SK-N-SH (cell line): ENCODE data around the gene GALNT8. TPM values are rescaled to one million over a fixed set of nuclear protein-coding genes. Genes with fewer than 3 reads are reported as not detected.

Source experiments
- CTCF ChIA-PET: fragments of 300-600, 350-600 bp; formaldehyde crosslinking; extraction: SDS; loops from one replicate; lab custom pipeline; 2021; lab: Yijun Ruan, JAX
- POLR2A ChIA-PET: fragments of 350-600 bp; sonication (Branson Sonifier 250); formaldehyde crosslinking; extraction: SDS; loops from one replicate; lab custom pipeline; 2020; ENCODE audit warnings: antibody characterized with exemption, inconsistent platforms; lab: Yijun Ruan, JAX
- DNase-seq: peaks from one replicate; pipeline ENCODE4 v3.0.0; 2012
- H2AFZ ChIP-seq: fragments of 200-600 bp; sonication (generic); 2 replicates; pipeline ENCODE4 v1.8.1; 2016; ENCODE audit warnings: antibody characterized with exemption, mild to moderate bottlenecking, low read depth
- H3F3A ChIP-seq: fragments of 200-600 bp; sonication (generic); replicated peaks from 2 replicates; pipeline ENCODE3; 2016; ENCODE audit warnings: antibody characterized with exemption, mild to moderate bottlenecking; ENCODE audit not compliant: insufficient read depth
- H3K27ac ChIP-seq, 2 experiments: fragments of 200-500 bp in 1 of 2; fragments of 200-600 bp in 1 of 2; sonication (Bioruptor generic) in 1 of 2; sonication (generic), shearing (Covaris generic) in 1 of 2; 2 replicates each; pipeline versions ENCODE4 v1.5.1 to v1.6.1; 2014 to 2016; ENCODE audit warnings: low read depth in 2 of 2, inconsistent platforms in 1 of 2, low read length in 1 of 2, mild to moderate bottlenecking in 1 of 2, mixed read lengths in 1 of 2
- H3K27me3 ChIP-seq: fragments of 200-600 bp; sonication (generic), shearing (Covaris generic); 2 replicates; pipeline ENCODE4 v1.6.1; 2016; ENCODE audit warnings: mixed run types; ENCODE audit not compliant: insufficient read depth
- H3K36me3 ChIP-seq, 2 experiments: fragments of 200-500 bp in 1 of 2; fragments of 200-600 bp in 1 of 2; sonication (Bioruptor generic) in 1 of 2; sonication (generic) in 1 of 2; replicated peaks in 1 of 2; 2 replicates each; pipeline versions ENCODE3 to v1.5.1; 2014 to 2016; ENCODE audit warnings: low read length in 1 of 2, mild to moderate bottlenecking in 1 of 2; ENCODE audit not compliant: insufficient read depth in 2 of 2, control insufficient read depth in 1 of 2
- H3K4me1 ChIP-seq, 2 experiments: fragments of 200-500 bp in 1 of 2; fragments of 200-600 bp in 1 of 2; sonication (Bioruptor generic) in 1 of 2; sonication (generic), shearing (Covaris generic) in 1 of 2; 2 replicates each; pipeline versions ENCODE4 v1.5.1 to v1.6.1; 2014 to 2016; ENCODE audit warnings: low read depth in 1 of 2, low read length in 1 of 2, mixed run types in 1 of 2; ENCODE audit not compliant: insufficient read depth in 2 of 2, control insufficient read depth in 1 of 2
- H3K4me2 ChIP-seq: fragments of 200-600 bp; sonication (generic), shearing (Covaris generic); 2 replicates; pipeline ENCODE4 v1.6.1; 2017; ENCODE audit warnings: mixed run types
- H3K4me3 ChIP-seq, 2 experiments: fragments of 200-500 bp in 1 of 2; fragments of 200-600 bp in 1 of 2; sonication (Bioruptor generic) in 1 of 2; sonication (generic), shearing (Covaris generic) in 1 of 2; 2 replicates each; pipeline versions ENCODE4 v1.5.1 to v1.8.1; 2014 to 2016; ENCODE audit warnings: low read depth in 2 of 2, inconsistent platforms in 1 of 2, low read length in 1 of 2, mild to moderate bottlenecking in 1 of 2, mixed read lengths in 1 of 2, moderate library complexity in 1 of 2
- H3K79me2 ChIP-seq: fragments of 200-600 bp; sonication (generic); 2 replicates; pipeline ENCODE4 v1.8.1; 2017; ENCODE audit warnings: mild to moderate bottlenecking; ENCODE audit not compliant: insufficient read depth
- H3K9ac ChIP-seq: fragments of 200-600 bp; sonication (generic); 2 replicates; pipeline ENCODE4 v1.6.1; 2017; ENCODE audit warnings: mixed run types
- H3K9me2 ChIP-seq: fragments of 200-600 bp; sonication (generic); 2 replicates; pipeline ENCODE4 v1.6.1; 2017; ENCODE audit warnings: mixed run types
- H3K9me3 ChIP-seq: fragments of 200-600 bp; sonication (generic); 2 replicates; pipeline ENCODE4 v1.6.1; 2017; ENCODE audit warnings: mixed run types, mild to moderate bottlenecking, moderate library complexity
- H4K20me1 ChIP-seq: fragments of 200-600 bp; sonication (generic); 2 replicates; pipeline ENCODE4 v1.6.1; 2017; ENCODE audit warnings: mild to moderate bottlenecking, mixed run types; ENCODE audit not compliant: insufficient read depth
- ELF1 ChIP-seq: IDR thresholded peaks from 2 replicates; pipeline ENCODE4 v1.4.0; 2012
- EP300 ChIP-seq, 2 experiments: IDR thresholded peaks; 2 replicates each; pipeline versions ENCODE4 v1.4.0 to v1.6.1; 2012; ENCODE audit warnings: borderline replicate concordance in 1 of 2, low read depth in 1 of 2, low read length in 1 of 2
- FOXJ3 ChIP-seq: sonication (generic); formaldehyde crosslinking; IDR thresholded peaks from 2 replicates; pipeline ENCODE4 v1.5.1; 2020; ENCODE audit warnings: mild to moderate bottlenecking, missing genetic modification reagents
- GATA2 ChIP-seq: sonication (generic); formaldehyde crosslinking; IDR thresholded peaks from 2 replicates; pipeline ENCODE4 v1.5.0; 2020; ENCODE audit warnings: mild to moderate bottlenecking, missing genetic modification reagents
- JUND ChIP-seq: IDR thresholded peaks from 2 replicates; pipeline ENCODE4 v1.4.0; 2012
- NFIC ChIP-seq: IDR thresholded peaks from 2 replicates; pipeline ENCODE4 v1.4.0; 2012; ENCODE audit warnings: borderline replicate concordance
- NRF1 ChIP-seq: IDR thresholded peaks from 2 replicates; pipeline ENCODE4 v1.6.1; 2012; ENCODE audit warnings: low read depth, mild to moderate bottlenecking, low read length
- POLR2AphosphoS5 ChIP-seq: IDR thresholded peaks from 2 replicates; pipeline ENCODE4 v1.6.1; 2012; ENCODE audit warnings: low read depth, low read length
- RAD21 ChIP-seq: IDR thresholded peaks from 2 replicates; pipeline ENCODE4 v1.6.1; 2012; ENCODE audit warnings: mild to moderate bottlenecking, low read length
- RXRA ChIP-seq: IDR thresholded peaks from 2 replicates; pipeline ENCODE4 v1.4.0; 2012; ENCODE audit warnings: low read depth, mild to moderate bottlenecking, borderline replicate concordance
- SMC3 ChIP-seq: IDR thresholded peaks from 2 replicates; pipeline ENCODE4 v1.6.1; 2012; ENCODE audit warnings: low read depth, low read length, improper control_type of control experiment
- TCF12 ChIP-seq: IDR thresholded peaks from 2 replicates; pipeline ENCODE4 v1.4.0; 2012
- polyA plus RNA-seq, 3 experiments: library from polyadenylated mRNA; depleted of rRNA; stranded (reverse); fragments of >200 nt; gene quantifications; 2 replicates each; pipeline ENCODE4 v1.2.3, GENCODE V29; 2012
- TF ChIP-seq, protein P1 (sequence below): fragments of 150-350 bp; IDR thresholded peaks from 2 replicates; pipeline ENCODE4 v1.6.1; 2017; ENCODE audit warnings: antibody characterized with exemption, low read length, low read depth, borderline replicate concordance
- TF ChIP-seq, protein P2 (sequence below): fragments of 200-600 bp; sonication (generic); IDR thresholded peaks from 2 replicates; pipeline ENCODE4 v1.6.1; 2017; ENCODE audit warnings: antibody characterized with exemption, mild to moderate bottlenecking, moderate library complexity
- TF ChIP-seq, protein P3 (sequence below): IDR thresholded peaks from 2 replicates; pipeline ENCODE4 v1.4.0; 2012; ENCODE audit warnings: low read depth, borderline replicate concordance
- TF ChIP-seq, protein P4 (sequence below): IDR thresholded peaks from 2 replicates; pipeline ENCODE4 v1.6.1; 2012; ENCODE audit warnings: mild to moderate bottlenecking, low read depth, low read length, moderate library complexity
- TF ChIP-seq, protein P5 (sequence below): IDR thresholded peaks from 2 replicates; pipeline ENCODE4 v1.4.0; 2012; ENCODE audit warnings: low read depth

GALNT8 gene
- polyA plus RNA-seq, 1 of the 3 experiments (the other 2 are of a cell fraction), result not detected

DNA sequence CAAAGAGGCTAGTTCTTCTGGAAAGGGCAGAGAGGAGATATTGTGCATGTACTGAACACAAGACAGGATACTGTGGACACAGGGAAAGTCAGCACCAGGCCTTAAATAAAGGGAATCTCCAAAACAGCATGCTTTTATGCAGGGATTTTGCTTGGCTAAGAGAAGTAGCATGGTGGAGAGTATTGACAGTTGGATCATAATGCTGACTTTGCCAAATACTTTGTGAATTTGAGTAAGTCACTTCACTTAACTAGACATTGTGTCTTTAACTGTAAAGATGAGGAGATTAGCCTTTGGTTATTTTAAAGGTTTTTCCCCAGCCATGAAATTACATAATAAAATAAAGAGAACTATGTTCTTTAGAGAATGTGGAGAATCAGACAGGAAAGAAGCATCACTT lies 24.5 kb downstream of the GALNT8 start:
- H3K27ac ChIP-seq, result no peak overlapping the region
- no peak overlapping the region for H2AFZ ChIP-seq
- no peaks in the 10 kb centered on the region; the same call in 1 of the 2 replicates for H3K27me3 ChIP-seq
- H4K20me1 ChIP-seq, result no peaks in the 10 kb centered on the region
- POLR2A ChIA-PET, result no interaction called here
- DNase-seq, result no peak
- no peaks in the 10 kb centered on the region for H3K79me2 ChIP-seq
- H3K9me2 ChIP-seq, result no peaks in the 10 kb centered on the region
- CTCF ChIA-PET, result no interaction called here
- no peak overlapping the region for H3K9ac ChIP-seq
- no peaks in the 10 kb centered on the region for H3K36me3 ChIP-seq
- H3K9me3 ChIP-seq, result no peaks in the 10 kb centered on the region
- H3K4me2 ChIP-seq, result no peak overlapping the region
- H3K4me3 ChIP-seq, result no peak overlapping the region
- H3F3A ChIP-seq, result no peaks in the 10 kb centered on the region
- no peaks in the 10 kb centered on the region for H3K4me1 ChIP-seq
- TF ChIP-seq, protein P1, sequence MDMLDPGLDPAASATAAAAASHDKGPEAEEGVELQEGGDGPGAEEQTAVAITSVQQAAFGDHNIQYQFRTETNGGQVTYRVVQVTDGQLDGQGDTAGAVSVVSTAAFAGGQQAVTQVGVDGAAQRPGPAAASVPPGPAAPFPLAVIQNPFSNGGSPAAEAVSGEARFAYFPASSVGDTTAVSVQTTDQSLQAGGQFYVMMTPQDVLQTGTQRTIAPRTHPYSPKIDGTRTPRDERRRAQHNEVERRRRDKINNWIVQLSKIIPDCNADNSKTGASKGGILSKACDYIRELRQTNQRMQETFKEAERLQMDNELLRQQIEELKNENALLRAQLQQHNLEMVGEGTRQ, result no peak
- TF ChIP-seq FOXJ3 (CRISPR knock-in tag), result no peak
- TF ChIP-seq ELF1, result no peak
- TF ChIP-seq EP300 (IDR thresholded peaks at IDR 0.05; ENCODE audit: borderline replicate concordance in 1 of 2, low read depth in 1 of 2, low read length in 1 of 2), result no peak
- TF ChIP-seq, protein P2, sequence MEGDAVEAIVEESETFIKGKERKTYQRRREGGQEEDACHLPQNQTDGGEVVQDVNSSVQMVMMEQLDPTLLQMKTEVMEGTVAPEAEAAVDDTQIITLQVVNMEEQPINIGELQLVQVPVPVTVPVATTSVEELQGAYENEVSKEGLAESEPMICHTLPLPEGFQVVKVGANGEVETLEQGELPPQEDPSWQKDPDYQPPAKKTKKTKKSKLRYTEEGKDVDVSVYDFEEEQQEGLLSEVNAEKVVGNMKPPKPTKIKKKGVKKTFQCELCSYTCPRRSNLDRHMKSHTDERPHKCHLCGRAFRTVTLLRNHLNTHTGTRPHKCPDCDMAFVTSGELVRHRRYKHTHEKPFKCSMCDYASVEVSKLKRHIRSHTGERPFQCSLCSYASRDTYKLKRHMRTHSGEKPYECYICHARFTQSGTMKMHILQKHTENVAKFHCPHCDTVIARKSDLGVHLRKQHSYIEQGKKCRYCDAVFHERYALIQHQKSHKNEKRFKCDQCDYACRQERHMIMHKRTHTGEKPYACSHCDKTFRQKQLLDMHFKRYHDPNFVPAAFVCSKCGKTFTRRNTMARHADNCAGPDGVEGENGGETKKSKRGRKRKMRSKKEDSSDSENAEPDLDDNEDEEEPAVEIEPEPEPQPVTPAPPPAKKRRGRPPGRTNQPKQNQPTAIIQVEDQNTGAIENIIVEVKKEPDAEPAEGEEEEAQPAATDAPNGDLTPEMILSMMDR, result no peak
- TF ChIP-seq NRF1, result no peak
- TF ChIP-seq RXRA, result no peak
- no peak for TF ChIP-seq TCF12
- TF ChIP-seq GATA2 (CRISPR knock-in tag), result no peak
- TF ChIP-seq SMC3, result no peak
- TF ChIP-seq, protein P3, sequence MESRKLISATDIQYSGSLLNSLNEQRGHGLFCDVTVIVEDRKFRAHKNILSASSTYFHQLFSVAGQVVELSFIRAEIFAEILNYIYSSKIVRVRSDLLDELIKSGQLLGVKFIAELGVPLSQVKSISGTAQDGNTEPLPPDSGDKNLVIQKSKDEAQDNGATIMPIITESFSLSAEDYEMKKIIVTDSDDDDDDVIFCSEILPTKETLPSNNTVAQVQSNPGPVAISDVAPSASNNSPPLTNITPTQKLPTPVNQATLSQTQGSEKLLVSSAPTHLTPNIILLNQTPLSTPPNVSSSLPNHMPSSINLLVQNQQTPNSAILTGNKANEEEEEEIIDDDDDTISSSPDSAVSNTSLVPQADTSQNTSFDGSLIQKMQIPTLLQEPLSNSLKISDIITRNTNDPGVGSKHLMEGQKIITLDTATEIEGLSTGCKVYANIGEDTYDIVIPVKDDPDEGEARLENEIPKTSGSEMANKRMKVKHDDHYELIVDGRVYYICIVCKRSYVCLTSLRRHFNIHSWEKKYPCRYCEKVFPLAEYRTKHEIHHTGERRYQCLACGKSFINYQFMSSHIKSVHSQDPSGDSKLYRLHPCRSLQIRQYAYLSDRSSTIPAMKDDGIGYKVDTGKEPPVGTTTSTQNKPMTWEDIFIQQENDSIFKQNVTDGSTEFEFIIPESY, result no peak
- no peak for TF ChIP-seq NFIC
- TF ChIP-seq, protein P4, sequence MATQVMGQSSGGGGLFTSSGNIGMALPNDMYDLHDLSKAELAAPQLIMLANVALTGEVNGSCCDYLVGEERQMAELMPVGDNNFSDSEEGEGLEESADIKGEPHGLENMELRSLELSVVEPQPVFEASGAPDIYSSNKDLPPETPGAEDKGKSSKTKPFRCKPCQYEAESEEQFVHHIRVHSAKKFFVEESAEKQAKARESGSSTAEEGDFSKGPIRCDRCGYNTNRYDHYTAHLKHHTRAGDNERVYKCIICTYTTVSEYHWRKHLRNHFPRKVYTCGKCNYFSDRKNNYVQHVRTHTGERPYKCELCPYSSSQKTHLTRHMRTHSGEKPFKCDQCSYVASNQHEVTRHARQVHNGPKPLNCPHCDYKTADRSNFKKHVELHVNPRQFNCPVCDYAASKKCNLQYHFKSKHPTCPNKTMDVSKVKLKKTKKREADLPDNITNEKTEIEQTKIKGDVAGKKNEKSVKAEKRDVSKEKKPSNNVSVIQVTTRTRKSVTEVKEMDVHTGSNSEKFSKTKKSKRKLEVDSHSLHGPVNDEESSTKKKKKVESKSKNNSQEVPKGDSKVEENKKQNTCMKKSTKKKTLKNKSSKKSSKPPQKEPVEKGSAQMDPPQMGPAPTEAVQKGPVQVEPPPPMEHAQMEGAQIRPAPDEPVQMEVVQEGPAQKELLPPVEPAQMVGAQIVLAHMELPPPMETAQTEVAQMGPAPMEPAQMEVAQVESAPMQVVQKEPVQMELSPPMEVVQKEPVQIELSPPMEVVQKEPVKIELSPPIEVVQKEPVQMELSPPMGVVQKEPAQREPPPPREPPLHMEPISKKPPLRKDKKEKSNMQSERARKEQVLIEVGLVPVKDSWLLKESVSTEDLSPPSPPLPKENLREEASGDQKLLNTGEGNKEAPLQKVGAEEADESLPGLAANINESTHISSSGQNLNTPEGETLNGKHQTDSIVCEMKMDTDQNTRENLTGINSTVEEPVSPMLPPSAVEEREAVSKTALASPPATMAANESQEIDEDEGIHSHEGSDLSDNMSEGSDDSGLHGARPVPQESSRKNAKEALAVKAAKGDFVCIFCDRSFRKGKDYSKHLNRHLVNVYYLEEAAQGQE, result no peak
- no peak for TF ChIP-seq RAD21
- TF ChIP-seq, protein P5, sequence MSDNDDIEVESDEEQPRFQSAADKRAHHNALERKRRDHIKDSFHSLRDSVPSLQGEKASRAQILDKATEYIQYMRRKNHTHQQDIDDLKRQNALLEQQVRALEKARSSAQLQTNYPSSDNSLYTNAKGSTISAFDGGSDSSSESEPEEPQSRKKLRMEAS, result no peak
- TF ChIP-seq POLR2AphosphoS5, result no peak
- TF ChIP-seq JUND, result no peak
